Breast epithelium (tissue), 3 donors: ENCODE results near the gene PSMG4.

ENCODE experiments used
- CTCF ChIP-seq, 3 donors: fragments of 450-650 bp; IDR thresholded peaks; one replicate each; pipeline ENCODE4 v1.5.1; 2016 to 2017; ENCODE audit warnings: antibody characterized with exemption in 3 of 3, mild to moderate bottlenecking in 3 of 3, moderate library complexity in 3 of 3
- POLR2A ChIP-seq: fragments of 450-650 bp; IDR thresholded peaks from one replicate; pipeline ENCODE4 v1.6.1; 2016; ENCODE audit warnings: antibody characterized with exemption, mild to moderate bottlenecking, moderate library complexity
- POLR2AphosphoS5 ChIP-seq, 3 donors: sonication (generic); formaldehyde crosslinking; IDR thresholded peaks; one replicate each; pipeline ENCODE4 v1.6.1; 2017; ENCODE audit warnings: antibody characterized with exemption in 3 of 3

DNA sequence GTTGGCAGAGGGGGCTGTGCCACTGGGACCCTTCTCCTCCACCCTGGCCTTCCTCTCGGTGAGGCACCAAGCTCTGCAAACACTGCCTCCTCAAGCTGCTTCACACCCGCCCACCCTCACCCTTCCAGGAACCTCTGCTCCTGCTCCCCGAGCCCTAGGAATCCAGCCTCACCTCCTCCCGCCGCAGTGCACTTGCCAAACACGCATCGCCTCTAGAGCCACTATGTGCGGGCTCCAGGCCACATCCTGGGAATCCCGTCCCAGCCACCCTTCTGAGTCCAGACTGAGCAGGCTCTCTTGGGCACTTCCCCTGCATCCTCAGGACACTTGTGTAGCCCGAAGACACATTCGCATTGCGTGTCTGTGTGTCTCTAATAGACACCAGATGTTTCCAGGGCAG lies 18.5 kb downstream of the PSMG4 start:
- TF ChIP-seq CTCF (IDR thresholded peaks at IDR 0.05) = no peak
- no peak for TF ChIP-seq POLR2AphosphoS5 (IDR thresholded peaks at IDR 0.05)
- TF ChIP-seq POLR2A = no peak
